Neutrophil (primary cell): ENCODE measurements around the gene PKP4.

Experiments used
- H3K27ac ChIP-seq: fragments of 200-600 bp; sonication (generic); 2 replicates; pipeline ENCODE4 v1.5.1; 2016; ENCODE audit warnings: mild to moderate bottlenecking, moderate library complexity
- H3K27me3 ChIP-seq: fragments of 200-600 bp; sonication (generic); 2 replicates; pipeline ENCODE4 v1.6.0; 2016; ENCODE audit warnings: mild to moderate bottlenecking
- H3K36me3 ChIP-seq: fragments of 200-600 bp; sonication (generic); 2 replicates; pipeline ENCODE4 v1.5.1; 2017
- H3K4me1 ChIP-seq, 2 experiments: fragments of 200-600 bp in 1 of 2; sonication (generic) in 1 of 2; 1 replicate in 1 of 2; 2 replicates in 1 of 2; pipeline versions ENCODE4 v1.5.1 to v1.6.1; 2013 to 2016; ENCODE audit warnings: low read depth in 1 of 2, low read length in 1 of 2, mild to moderate bottlenecking in 1 of 2, moderate library complexity in 1 of 2; ENCODE audit not compliant: control insufficient read depth in 1 of 2, insufficient read depth in 1 of 2
- H3K4me3 ChIP-seq, 2 experiments: fragments of 200-600 bp in 1 of 2; sonication (generic) in 1 of 2; 1 replicate in 1 of 2; 2 replicates in 1 of 2; pipeline ENCODE4 v1.5.1; 2013 to 2016; ENCODE audit warnings: low read depth in 1 of 2, low read length in 1 of 2, mild to moderate bottlenecking in 1 of 2, moderate library complexity in 1 of 2
- H3K9me3 ChIP-seq: fragments of 200-600 bp; sonication (generic); 2 replicates; pipeline ENCODE4 v1.5.1; 2016
- CTCF ChIP-seq: fragments of 200-600 bp; sonication (generic); IDR thresholded peaks from 2 replicates; pipeline ENCODE4 v1.5.1; 2016; ENCODE audit warnings: antibody characterized with exemption

Gene PKP4

GRCh38 chr2:158489366-158490112 lies 32.8 kb downstream of the PKP4 start:
- H3K4me1 ChIP-seq, result peaks cover 5 to 6% of the 10 kb centered on the region in 2 experiments
- no peak overlapping the region for H3K27ac ChIP-seq
- H3K4me3 ChIP-seq, result no peak overlapping the region
- no peak for TF ChIP-seq CTCF
- no peaks in the 10 kb centered on the region for H3K36me3 ChIP-seq
- no peaks in the 10 kb centered on the region for H3K9me3 ChIP-seq
- H3K27me3 ChIP-seq, result no peaks in the 10 kb centered on the region

GRCh38 chr2:158491072-158491471 lies 34.3 kb downstream of the PKP4 start:
- Histone ChIP-seq H3K4me3 (no peak overlapping the region), H3K36me3 (no peaks in the 10 kb centered on the region), H3K27ac (no peak overlapping the region), H3K9me3 (no peaks in the 10 kb centered on the region), H3K27me3 (no peaks in the 10 kb centered on the region), H3K4me1 (peaks cover 0 to 2% of the 10 kb centered on the region in 2 experiments)
- TF ChIP-seq CTCF, result no peak

- H3K9me3 ChIP-seq, result no peaks in the 10 kb centered on the region
- no peak overlapping the region for H3K4me3 ChIP-seq
- no peaks in the 10 kb centered on the region for H3K36me3 ChIP-seq
- H3K27me3 ChIP-seq, result no peaks in the 10 kb centered on the region
- no peak overlapping the region for H3K27ac ChIP-seq
- TF ChIP-seq CTCF, result no peak
- H3K4me1 ChIP-seq, result peaks cover 2 to 6% of the 10 kb centered on the region in 2 experiments
These were observed 36.7 kb downstream of the PKP4 start for GRCh38 chr2:158493458-158493857.

- no peak for TF ChIP-seq CTCF
- Histone ChIP-seq H3K9me3 (no peaks in the 10 kb centered on the region), H3K27ac (no peak overlapping the region), H3K36me3 (no peaks in the 10 kb centered on the region), H3K4me3 (no peak overlapping the region), H3K4me1 (peaks cover 0 to 6% of the 10 kb centered on the region in 2 experiments), H3K27me3 (no peaks in the 10 kb centered on the region)
These were observed 38.4 kb downstream of the PKP4 start for GRCh38 chr2:158495175-158495574.

- H3K27ac ChIP-seq, result no peak overlapping the region
- no peak for TF ChIP-seq CTCF
- no peak overlapping the region for H3K4me3 ChIP-seq
- no peaks in the 10 kb centered on the region for H3K36me3 ChIP-seq
- peaks cover 0 to 6% of the 10 kb centered on the region in 2 experiments for H3K4me1 ChIP-seq
- no peaks in the 10 kb centered on the region for H3K9me3 ChIP-seq
- no peaks in the 10 kb centered on the region for H3K27me3 ChIP-seq
These were observed 40.2 kb downstream of the PKP4 start for GRCh38 chr2:158496986-158497385.
